Choroid plexus epithelial cell (primary cell): ENCODE results near the gene ING5.
A peak's percentile ranks its signal among the peaks of the same experiment; 100 is the strongest.
"Not testable (repeated sequence)": the region's sequence is repeated elsewhere in the genome, so short reads cannot be mapped to it uniquely, and the experiment has no call there.

Experiments
- DNase-seq: peaks from one replicate; pipeline ENCODE4 v3.0.0-alpha.2; 2010; ENCODE audit warnings: low read depth
- H3K4me3 ChIP-seq: 2 replicates; pipeline ENCODE4 v1.5.1; 2011; ENCODE audit warnings: low read depth, mild to moderate bottlenecking, control low read depth, low read length, moderate library complexity
- CTCF ChIP-seq: conservative IDR thresholded peaks from 2 replicates; pipeline ENCODE4 v1.5.1; 2011; ENCODE audit warnings: low read depth, mild to moderate bottlenecking, control low read depth, inconsistent platforms, low read length, moderate library complexity

Gene ING5

DNA sequence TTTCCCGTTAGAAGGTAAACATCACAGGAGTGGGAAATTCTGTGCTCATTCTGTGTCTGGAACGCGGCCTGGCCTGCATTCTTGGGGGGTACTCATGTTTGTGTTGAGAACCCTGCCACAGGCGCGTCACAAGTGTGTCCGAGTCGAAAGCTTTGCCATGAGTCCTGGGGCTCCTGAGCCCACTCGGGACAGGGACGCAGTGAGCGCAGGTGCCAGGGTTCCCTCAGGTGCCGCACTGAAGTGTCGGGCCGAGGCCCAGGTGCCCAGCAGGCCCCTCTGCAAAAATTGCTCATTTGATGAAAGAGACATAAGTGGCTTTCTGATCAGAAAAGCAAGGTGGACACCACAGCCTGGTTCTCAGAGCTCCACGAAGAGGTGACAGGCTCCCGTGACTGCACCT is 37.3 kb downstream of the ING5 start:
- no peak for DNase-seq
- H3K4me3 ChIP-seq: no peak overlapping the region
- TF ChIP-seq CTCF: no peak

DNA sequence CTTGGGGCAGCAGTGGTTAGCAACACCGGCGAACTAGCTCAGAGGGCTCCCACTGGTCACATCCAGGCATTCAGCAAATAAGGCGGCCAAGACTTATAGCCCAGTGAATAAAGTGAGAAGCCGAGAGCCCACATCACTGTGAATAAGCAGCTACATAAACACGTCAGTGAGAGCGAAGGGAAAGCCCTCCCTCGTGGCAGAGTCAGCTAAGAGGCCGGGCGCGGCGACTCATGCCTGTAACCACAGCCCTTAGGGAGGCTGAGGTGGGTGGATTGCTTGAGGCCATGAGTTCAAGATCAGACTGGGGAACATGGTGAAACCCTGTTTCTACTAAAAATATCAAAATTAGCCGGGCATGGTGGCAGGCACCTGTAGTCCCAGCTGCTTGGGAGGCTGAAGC is 37.8 kb downstream of the ING5 start:
- no peak for TF ChIP-seq CTCF
- DNase-seq: peak; percentile 35
- no peak overlapping the region for H3K4me3 ChIP-seq

GRCh38 chr2:241741016-241741415 is 39.2 kb downstream of the ING5 start:
- TF ChIP-seq CTCF: no peak
- no peak for DNase-seq
- no peak overlapping the region for H3K4me3 ChIP-seq

DNA sequence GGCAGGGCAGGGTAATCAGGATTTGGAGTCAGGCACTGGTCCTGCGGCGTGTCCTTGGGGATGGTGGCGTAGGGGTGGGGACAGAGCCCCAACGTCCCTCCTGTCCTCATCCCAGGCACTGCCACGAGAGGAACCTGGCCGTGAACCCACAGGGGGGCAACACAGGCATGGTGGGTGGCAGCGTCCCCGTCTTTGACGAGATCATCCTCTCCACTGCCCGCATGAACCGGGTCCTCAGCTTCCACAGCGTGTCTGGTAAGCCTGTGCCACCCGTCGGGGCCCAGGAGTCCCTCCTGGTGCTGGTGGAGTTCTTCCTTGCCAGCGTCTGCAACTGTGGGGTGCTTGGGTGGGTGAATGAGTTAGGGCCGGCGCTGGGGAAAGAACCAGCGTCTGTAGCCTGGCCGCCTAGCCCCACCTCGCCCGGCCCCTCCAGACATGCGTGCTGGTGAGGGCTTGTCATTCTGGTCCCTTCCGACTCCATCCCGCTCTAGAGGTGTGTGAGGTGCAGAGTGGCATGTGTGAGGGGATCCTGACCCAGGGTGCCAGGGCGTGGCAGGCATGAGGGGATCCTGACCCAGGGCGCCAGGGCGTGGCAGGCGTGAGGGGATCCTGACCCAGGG is 40.6 kb downstream of the ING5 start:
- no peak for TF ChIP-seq CTCF
- no peak for DNase-seq
- H3K4me3 ChIP-seq: no peak overlapping the region

DNA sequence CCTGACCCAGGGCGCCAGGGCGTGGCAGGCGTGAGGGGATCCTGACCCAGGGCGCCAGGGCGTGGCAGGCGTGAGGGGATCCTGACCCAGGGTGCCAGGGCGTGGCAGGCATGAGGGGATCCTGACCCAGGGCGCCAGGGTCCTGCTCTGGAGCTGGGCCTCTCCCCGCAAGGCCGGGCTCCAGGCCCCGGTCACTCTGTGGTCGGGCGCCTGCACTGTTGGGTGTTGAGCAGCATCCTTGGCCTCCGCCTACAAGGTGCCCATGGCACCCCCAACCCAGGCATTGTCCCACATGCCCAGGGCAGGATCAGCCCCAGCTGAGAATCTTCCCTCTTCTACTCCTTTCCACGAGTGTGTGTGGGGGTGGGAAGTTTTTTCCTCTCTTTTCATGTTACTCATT is 41.2 kb downstream of the ING5 start:
- DNase-seq, H3K4me3 ChIP-seq: not testable (repeated sequence)

GRCh38 chr2:241743620-241744019 is 41.8 kb downstream of the ING5 start:
- no peak for DNase-seq
- TF ChIP-seq CTCF: no peak
- no peak overlapping the region for H3K4me3 ChIP-seq

DNA sequence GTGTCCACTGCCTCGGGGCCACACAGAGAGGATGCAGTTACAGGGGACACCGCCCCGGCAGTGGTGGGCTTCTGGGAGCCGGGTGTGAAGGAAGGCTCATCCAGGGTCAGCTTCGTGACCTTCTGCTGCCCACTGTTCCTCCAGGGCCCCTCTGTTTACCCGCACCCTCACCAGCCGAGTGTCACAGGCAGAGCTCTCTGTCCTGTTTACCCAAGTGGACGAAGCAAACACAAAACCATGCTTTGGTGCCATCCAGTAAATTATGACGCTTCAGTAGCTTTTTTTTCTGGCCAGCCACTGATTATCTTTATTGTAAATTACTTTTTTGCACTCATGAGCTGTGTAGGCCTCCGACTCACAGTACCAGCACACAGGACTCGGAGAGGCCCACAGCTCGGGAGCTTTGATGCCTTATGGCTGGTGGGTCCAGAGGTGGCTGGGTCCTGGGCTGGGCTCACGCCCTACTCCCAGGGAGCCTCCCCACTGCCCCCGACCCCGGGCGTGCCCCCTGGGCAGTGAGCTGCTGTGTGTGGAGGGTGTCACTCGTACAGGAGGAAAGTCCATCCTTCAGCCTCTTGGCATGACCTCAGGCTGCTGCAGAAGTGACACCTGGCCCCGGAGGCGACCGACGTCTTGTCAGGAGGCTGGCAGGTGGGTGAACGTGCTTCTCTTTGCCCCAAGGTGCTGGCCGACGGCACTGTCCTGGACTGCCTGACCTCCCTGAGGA is 42.4 kb downstream of the ING5 start:
- H3K4me3 ChIP-seq: no peak overlapping the region
- no peak for TF ChIP-seq CTCF
- no peak for DNase-seq
